ENCODE measurements around the gene KRT28. TPM values are rescaled to one million over a fixed set of nuclear protein-coding genes. Genes with fewer than 3 reads are reported as not detected.

KRT28 gene
- not detected in 2 replicates for total RNA-seq (2014; rRNA removed; shearing (Covaris generic))

DNA sequence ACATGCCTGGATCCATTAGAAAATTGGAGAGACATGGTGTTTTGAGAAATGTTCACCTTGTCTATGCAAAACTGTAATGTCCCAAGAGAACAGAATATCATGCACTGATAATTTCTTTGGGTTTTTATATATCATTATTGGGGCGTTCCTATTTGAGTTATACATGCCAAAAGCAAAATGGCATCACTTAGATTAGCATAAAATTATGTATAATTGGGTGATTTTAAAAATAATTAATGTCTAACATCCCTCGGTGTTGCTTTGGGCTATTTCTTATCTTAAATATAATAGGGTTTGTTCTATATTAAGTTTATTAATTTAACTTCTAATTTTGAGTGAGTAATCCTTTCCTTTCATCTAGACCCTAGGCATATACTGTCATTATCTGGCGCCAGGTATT lies at the start of gene KRT28:
Gene KRT28, minus strand, starts transcription at position 101 of the 400 bp plus-strand sequence. Its CDS starts 66 bp downstream, at position 35.
- H3K4me3 ChIP-seq (ENCODE audit: insufficient read depth, low read depth, low read length), result no peak within 1 kb of the TSS
- peaks cover 2% of the 10 kb centered on the region; the same call in 1 of the 2 replicates for H3K27me3 ChIP-seq (ENCODE audit: control insufficient read depth, insufficient read depth, low read length)
- no peaks in the 10 kb centered on the region for H3K36me3 ChIP-seq (replicated peaks; ENCODE audit: control insufficient read depth, insufficient read depth, low read length)
- DNase-seq, result no peak

GRCh38 chr17:40848583-40849235 lies 49.0 kb upstream of the KRT28 start:
- Histone ChIP-seq H3K36me3 (replicated peaks; ENCODE audit: control insufficient read depth, insufficient read depth, low read length) (no peaks in the 10 kb centered on the region), H3K4me3 (ENCODE audit: insufficient read depth, low read depth, low read length) (no peak overlapping the region), H3K27me3 (ENCODE audit: control insufficient read depth, insufficient read depth, low read length) (peaks cover 2% of the 10 kb centered on the region; the same call in 1 of the 2 replicates)
- no peak for DNase-seq

GRCh38 chr17:40846515-40847144 lies 46.9 kb upstream of the KRT28 start:
- Histone ChIP-seq H3K27me3 (ENCODE audit: control insufficient read depth, insufficient read depth, low read length) (peaks cover 9% of the 10 kb centered on the region; the same call in 1 of the 2 replicates), H3K36me3 (replicated peaks; ENCODE audit: control insufficient read depth, insufficient read depth, low read length) (no peaks in the 10 kb centered on the region), H3K4me3 (ENCODE audit: insufficient read depth, low read depth, low read length) (no peak overlapping the region)
- DNase-seq, result no peak

GRCh38 chr17:40844671-40845107 lies 44.9 kb upstream of the KRT28 start:
- no peaks in the 10 kb centered on the region for H3K36me3 ChIP-seq (replicated peaks; ENCODE audit: control insufficient read depth, insufficient read depth, low read length)
- no peak for DNase-seq
- peaks cover 15% of the 10 kb centered on the region; the same call in 1 of the 2 replicates for H3K27me3 ChIP-seq (ENCODE audit: control insufficient read depth, insufficient read depth, low read length)

DNA sequence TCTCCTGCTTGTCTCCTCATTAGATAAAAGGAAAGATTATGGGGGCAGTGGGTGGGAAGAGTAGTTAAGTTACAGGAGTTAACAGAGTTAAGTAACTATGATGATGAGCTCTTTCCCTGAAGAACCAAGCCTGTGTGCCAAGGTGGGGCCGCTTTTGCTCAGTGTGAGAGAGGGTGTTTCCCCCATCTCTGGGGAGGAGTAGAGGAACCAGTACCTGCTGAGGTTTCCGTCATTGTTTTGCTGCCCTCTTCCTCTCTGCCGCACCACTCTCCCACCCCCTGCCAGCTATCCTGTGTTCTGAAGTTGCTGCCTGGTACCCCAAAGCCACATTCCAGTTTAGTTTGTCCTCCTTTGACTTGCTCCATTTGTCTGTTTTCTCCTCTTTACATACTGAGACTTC lies 43.5 kb upstream of the KRT28 start:
- peaks cover 27% of the 10 kb centered on the region for H3K27me3 ChIP-seq (ENCODE audit: control insufficient read depth, insufficient read depth, low read length)
- H3K36me3 ChIP-seq (replicated peaks; ENCODE audit: control insufficient read depth, insufficient read depth, low read length), result no peaks in the 10 kb centered on the region
- DNase-seq, result no peak
- no peak overlapping the region for H3K4me3 ChIP-seq (ENCODE audit: insufficient read depth, low read depth, low read length)

More at GRCh38 chr17:40844671-40845107, 44.9 kb upstream of the KRT28 start:
- no peak overlapping the region for H3K4me3 ChIP-seq (ENCODE audit: insufficient read depth, low read depth, low read length)

DNA sequence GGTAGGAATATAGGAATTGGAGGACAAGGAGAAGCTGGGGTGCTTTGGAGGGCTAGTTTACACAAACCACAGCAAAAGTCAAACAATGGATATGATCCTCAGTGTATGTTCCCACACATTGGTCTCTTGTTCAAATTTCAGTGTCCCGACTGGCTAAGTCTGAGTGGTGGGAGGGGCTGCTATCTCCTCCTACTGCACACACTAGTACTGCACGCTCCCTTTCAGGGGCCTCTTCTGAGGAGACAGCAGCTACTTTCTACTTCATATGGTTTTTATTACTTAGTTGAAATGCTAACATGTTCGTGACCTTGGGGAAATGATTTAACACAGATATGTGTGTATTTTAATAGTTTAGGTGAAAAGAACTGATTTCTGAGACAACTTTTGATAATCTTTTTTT lies 41.5 kb upstream of the KRT28 start:
- Histone ChIP-seq H3K4me3 (ENCODE audit: insufficient read depth, low read depth, low read length) (no peak overlapping the region), H3K36me3 (replicated peaks; ENCODE audit: control insufficient read depth, insufficient read depth, low read length) (no peaks in the 10 kb centered on the region), H3K27me3 (ENCODE audit: control insufficient read depth, insufficient read depth, low read length) (peaks cover 32% of the 10 kb centered on the region)
- no peak for DNase-seq

DNA sequence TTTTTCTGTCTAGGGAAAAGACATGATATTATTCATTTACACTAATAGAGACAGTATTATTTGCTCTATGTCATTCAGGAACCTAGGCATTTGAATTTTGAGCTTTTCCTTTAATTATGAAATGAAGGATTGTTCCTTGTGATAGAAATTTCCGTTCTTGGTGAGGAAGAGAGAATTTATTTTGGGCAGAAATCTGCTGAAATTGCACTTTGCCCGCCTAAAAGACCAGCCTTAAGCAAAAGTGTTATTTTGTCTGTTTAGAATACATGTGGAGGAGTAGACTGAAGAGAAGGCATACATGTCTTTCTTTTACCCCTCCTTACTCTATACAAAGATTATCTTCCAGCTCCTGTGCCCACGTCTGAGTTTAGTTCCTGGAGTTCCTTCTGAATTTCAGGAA lies 39.4 kb upstream of the KRT28 start:
- H3K36me3 ChIP-seq (replicated peaks; ENCODE audit: control insufficient read depth, insufficient read depth, low read length), result no peaks in the 10 kb centered on the region
- no peak overlapping the region for H3K4me3 ChIP-seq (ENCODE audit: insufficient read depth, low read depth, low read length)
- H3K27me3 ChIP-seq (ENCODE audit: control insufficient read depth, insufficient read depth, low read length), result peaks cover 43% of the 10 kb centered on the region
- DNase-seq, result no peak

GRCh38 chr17:40836020-40836419 lies 36.3 kb upstream of the KRT28 start:
- H3K27me3 ChIP-seq (ENCODE audit: control insufficient read depth, insufficient read depth, low read length), result peaks cover 59% of the 10 kb centered on the region
- H3K36me3 ChIP-seq (replicated peaks; ENCODE audit: control insufficient read depth, insufficient read depth, low read length), result no peaks in the 10 kb centered on the region
- DNase-seq, result no peak
- H3K4me3 ChIP-seq (ENCODE audit: insufficient read depth, low read depth, low read length), result no peak overlapping the region

- Histone ChIP-seq H3K27me3 (ENCODE audit: control insufficient read depth, insufficient read depth, low read length) (peaks cover 56% of the 10 kb centered on the region), H3K36me3 (replicated peaks; ENCODE audit: control insufficient read depth, insufficient read depth, low read length) (no peaks in the 10 kb centered on the region), H3K4me3 (ENCODE audit: insufficient read depth, low read depth, low read length) (no peak overlapping the region)
- no peak for DNase-seq
Measured at GRCh38 chr17:40833882-40834281, 34.1 kb upstream of the KRT28 start.

DNA sequence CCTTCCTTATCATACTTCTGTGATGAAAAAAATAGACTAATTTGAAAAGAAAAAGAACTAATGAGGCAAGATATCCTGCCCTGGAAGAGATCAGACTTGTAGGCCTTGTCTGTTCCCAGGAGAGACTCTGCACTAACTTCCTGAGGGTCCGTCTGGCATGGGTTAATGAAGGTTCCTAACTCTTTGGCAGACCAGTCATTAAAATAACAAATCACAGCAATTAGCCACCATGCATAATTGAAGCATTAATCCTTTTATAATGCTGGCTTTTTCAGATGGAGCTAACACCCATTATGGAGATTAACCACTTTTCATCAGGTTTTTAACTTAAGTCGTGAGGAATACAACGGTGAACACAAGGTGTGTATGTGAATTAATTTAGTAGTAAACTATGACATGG lies 33.1 kb upstream of the KRT28 start:
- peaks cover 51% of the 10 kb centered on the region for H3K27me3 ChIP-seq (ENCODE audit: control insufficient read depth, insufficient read depth, low read length)
- no peaks in the 10 kb centered on the region for H3K36me3 ChIP-seq (replicated peaks; ENCODE audit: control insufficient read depth, insufficient read depth, low read length)
- peak; percentile 14 for DNase-seq
- H3K4me3 ChIP-seq (ENCODE audit: insufficient read depth, low read depth, low read length), result no peak overlapping the region

- Histone ChIP-seq H3K4me3 (ENCODE audit: insufficient read depth, low read depth, low read length) (no peak overlapping the region), H3K27me3 (ENCODE audit: control insufficient read depth, insufficient read depth, low read length) (peaks cover 49% of the 10 kb centered on the region), H3K36me3 (replicated peaks; ENCODE audit: control insufficient read depth, insufficient read depth, low read length) (no peaks in the 10 kb centered on the region)
- no peak for DNase-seq
Measured at GRCh38 chr17:40830085-40830776, 30.5 kb upstream of the KRT28 start.

DNA sequence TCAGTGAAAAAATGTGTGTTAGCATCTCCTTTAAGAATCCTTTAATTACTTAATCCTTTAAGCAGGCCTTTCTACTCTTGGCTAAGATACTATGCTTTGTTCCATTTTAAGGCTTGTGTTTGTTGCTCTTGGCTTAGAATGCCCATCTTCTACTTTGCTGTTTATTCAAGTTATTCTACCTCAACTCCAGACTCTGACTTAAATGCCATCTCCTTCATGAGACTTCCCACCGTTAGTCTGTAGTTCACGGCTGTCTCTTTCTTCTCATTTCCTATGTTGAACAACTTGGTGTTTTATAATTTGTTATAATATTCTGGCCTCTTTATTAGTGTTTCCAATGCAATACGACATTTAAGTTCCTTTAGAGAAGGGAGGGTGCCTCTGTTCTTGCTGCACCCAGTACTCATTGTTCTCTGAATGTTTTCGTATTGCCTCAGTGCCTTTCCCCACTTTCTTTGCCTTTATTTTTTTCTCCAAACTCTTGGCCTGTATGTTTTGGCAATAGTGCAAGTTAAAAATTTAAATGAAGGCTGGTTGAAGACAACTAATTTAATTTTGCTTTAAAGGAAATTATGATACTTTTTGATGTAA lies 28.8 kb upstream of the KRT28 start:
- H3K4me3 ChIP-seq (ENCODE audit: insufficient read depth, low read depth, low read length), result no peak overlapping the region
- no peaks in the 10 kb centered on the region for H3K36me3 ChIP-seq (replicated peaks; ENCODE audit: control insufficient read depth, insufficient read depth, low read length)
- DNase-seq, result no peak
- H3K27me3 ChIP-seq (ENCODE audit: control insufficient read depth, insufficient read depth, low read length), result peaks cover 36% of the 10 kb centered on the region

DNA sequence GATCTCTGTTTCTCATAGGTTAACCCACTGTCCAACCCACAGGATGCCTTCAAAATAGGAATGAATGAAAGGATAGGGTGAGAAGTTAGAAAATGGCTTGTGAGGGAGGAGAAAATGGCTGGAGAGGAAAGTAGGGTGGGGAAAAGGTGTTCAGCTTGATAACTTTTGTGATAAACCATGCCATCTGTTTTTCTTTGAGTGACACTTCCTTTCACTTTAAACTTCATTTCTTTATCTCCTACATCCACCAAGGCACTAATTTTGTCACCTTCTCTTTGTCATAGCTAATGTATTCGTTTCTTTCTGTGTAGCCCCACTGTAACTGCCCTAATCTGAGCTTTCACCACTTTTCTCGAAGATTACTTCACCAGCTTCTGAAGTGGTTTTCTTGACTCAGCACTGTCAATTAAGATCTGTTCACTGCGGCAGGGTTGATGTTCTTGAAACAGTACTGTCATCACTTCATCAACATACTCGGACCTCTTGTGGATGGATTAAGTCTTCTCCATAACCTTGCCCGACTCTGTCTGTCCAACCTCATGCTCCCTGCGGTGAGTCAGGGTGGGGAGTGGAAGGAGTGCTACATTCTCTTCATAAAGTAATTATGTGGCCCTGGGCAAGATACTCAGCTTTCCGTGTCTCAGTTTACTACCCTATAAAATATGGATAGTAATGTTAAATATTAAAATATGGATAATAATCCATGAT lies 28.1 kb upstream of the KRT28 start:
- no peaks in the 10 kb centered on the region for H3K36me3 ChIP-seq (replicated peaks; ENCODE audit: control insufficient read depth, insufficient read depth, low read length)
- H3K27me3 ChIP-seq (ENCODE audit: control insufficient read depth, insufficient read depth, low read length), result peaks cover 31% of the 10 kb centered on the region
- no peak overlapping the region for H3K4me3 ChIP-seq (ENCODE audit: insufficient read depth, low read depth, low read length)
- DNase-seq, result no peak

- Histone ChIP-seq H3K36me3 (replicated peaks; ENCODE audit: control insufficient read depth, insufficient read depth, low read length) (no peaks in the 10 kb centered on the region), H3K27me3 (ENCODE audit: control insufficient read depth, insufficient read depth, low read length) (peaks cover 13% of the 10 kb centered on the region; the same call in 1 of the 2 replicates), H3K4me3 (ENCODE audit: insufficient read depth, low read depth, low read length) (no peak overlapping the region)
- DNase-seq, result no peak
Measured at GRCh38 chr17:40825599-40825998, 25.8 kb upstream of the KRT28 start.

All from H7 (cell line).